Limb (tissue), 2 donors: ENCODE results near the gene NEURL1B.

Source experiments
- DNase-seq, 2 donors: peaks; one replicate each; pipeline ENCODE4 v3.0.0-alpha.2; 2016; ENCODE audit errors: extremely low spot score in 2 of 2

Gene NEURL1B

GRCh38 chr5:172714491-172715420 is 73.7 kb downstream of the NEURL1B start:
- DNase-seq: peak; percentile 62 to 77

- DNase-seq: no peak
Observed at GRCh38 chr5:172715421-172715780, 74.3 kb downstream of the NEURL1B start.

- no peak for DNase-seq
Observed at GRCh38 chr5:172715931-172716682, 75.0 kb downstream of the NEURL1B start.

- peak; percentile 85 to 88 for DNase-seq
Observed at GRCh38 chr5:172716796-172717313, 75.8 kb downstream of the NEURL1B start.

GRCh38 chr5:172717481-172718195 is 76.6 kb downstream of the NEURL1B start:
- DNase-seq: no peak

GRCh38 chr5:172718527-172719114 is 77.6 kb downstream of the NEURL1B start:
- no peak for DNase-seq

- no peak for DNase-seq
Observed at GRCh38 chr5:172719211-172719610, 78.1 kb downstream of the NEURL1B start.

- DNase-seq: no peak
Observed at GRCh38 chr5:172720655-172721054, 79.6 kb downstream of the NEURL1B start.

- DNase-seq: peak in 1 of 2 donors; percentile 60
Observed at GRCh38 chr5:172721455-172722326, 80.6 kb downstream of the NEURL1B start.

- no peak for DNase-seq
Observed at GRCh38 chr5:172722327-172722815, 81.3 kb downstream of the NEURL1B start.

GRCh38 chr5:172723508-172723907 is 82.4 kb downstream of the NEURL1B start:
- no peak for DNase-seq

GRCh38 chr5:172724242-172725183 is 83.5 kb downstream of the NEURL1B start:
- DNase-seq: no peak

GRCh38 chr5:172725273-172725672 is 84.2 kb downstream of the NEURL1B start:
- no peak for DNase-seq

- DNase-seq: no peak
Observed at GRCh38 chr5:172725785-172726184, 84.7 kb downstream of the NEURL1B start.

- no peak for DNase-seq
Observed at GRCh38 chr5:172726966-172727365, 85.9 kb downstream of the NEURL1B start.

- DNase-seq: no peak
Observed at GRCh38 chr5:172727551-172727950, 86.5 kb downstream of the NEURL1B start.

GRCh38 chr5:172728481-172729241 is 87.6 kb downstream of the NEURL1B start:
- DNase-seq: no peak

GRCh38 chr5:172729588-172729987 is 88.5 kb downstream of the NEURL1B start:
- no peak for DNase-seq
